Duodenal mucosa (tissue), 2 donors: Measurements from ENCODE around the gene SYNDIG1.

ENCODE experiments used
- H3K27ac ChIP-seq: one replicate; pipeline ENCODE4 v1.7.0; 2013; ENCODE audit warnings: low read depth, low read length
- H3K27me3 ChIP-seq, 2 donors: one replicate each; pipeline ENCODE4 v1.7.0; 2013; ENCODE audit warnings: low read length in 2 of 2, control low read depth in 1 of 2; ENCODE audit not compliant: insufficient read depth in 2 of 2, control insufficient read depth in 1 of 2
- H3K36me3 ChIP-seq, 2 donors: one replicate each; pipeline ENCODE4 v1.7.0; 2013; ENCODE audit warnings: low read length in 2 of 2, control low read depth in 1 of 2; ENCODE audit not compliant: insufficient read depth in 2 of 2, control insufficient read depth in 1 of 2
- H3K4me1 ChIP-seq, 2 donors: one replicate each; pipeline ENCODE4 v1.7.0; 2013; ENCODE audit warnings: low read length in 2 of 2, control low read depth in 1 of 2; ENCODE audit not compliant: insufficient read depth in 2 of 2, control insufficient read depth in 1 of 2
- H3K4me3 ChIP-seq, 2 donors: one replicate each; pipeline ENCODE4 v1.7.0; 2013; ENCODE audit warnings: low read length in 2 of 2, low read depth in 1 of 2
- H3K9ac ChIP-seq, 2 donors: one replicate each; pipeline ENCODE4 v1.7.0; 2013; ENCODE audit warnings: low read length in 2 of 2, low read depth in 1 of 2
- H3K9me3 ChIP-seq, 2 donors: one replicate each; pipeline ENCODE4 v1.7.0; 2013; ENCODE audit warnings: low read length in 2 of 2, control low read depth in 1 of 2; ENCODE audit not compliant: control insufficient read depth in 1 of 2

Gene SYNDIG1

GRCh38 chr20:24573557-24573956, 104.1 kb downstream of the SYNDIG1 start:
- H3K4me3 ChIP-seq = no peak overlapping the region
- no peaks in the 10 kb centered on the region for H3K27me3 ChIP-seq
- H3K9ac ChIP-seq = no peak overlapping the region
- H3K4me1 ChIP-seq = no peaks in the 10 kb centered on the region
- H3K27ac ChIP-seq = no peak overlapping the region
- no peaks in the 10 kb centered on the region for H3K9me3 ChIP-seq
- H3K36me3 ChIP-seq = no peaks in the 10 kb centered on the region

- no peak overlapping the region for H3K9ac ChIP-seq
- no peaks in the 10 kb centered on the region for H3K27me3 ChIP-seq
- H3K4me1 ChIP-seq = no peaks in the 10 kb centered on the region
- no peak overlapping the region for H3K4me3 ChIP-seq
- no peaks in the 10 kb centered on the region for H3K36me3 ChIP-seq
- no peaks in the 10 kb centered on the region for H3K9me3 ChIP-seq
- no peak overlapping the region for H3K27ac ChIP-seq
Observed at GRCh38 chr20:24574307-24574706, 104.9 kb downstream of the SYNDIG1 start.

DNA sequence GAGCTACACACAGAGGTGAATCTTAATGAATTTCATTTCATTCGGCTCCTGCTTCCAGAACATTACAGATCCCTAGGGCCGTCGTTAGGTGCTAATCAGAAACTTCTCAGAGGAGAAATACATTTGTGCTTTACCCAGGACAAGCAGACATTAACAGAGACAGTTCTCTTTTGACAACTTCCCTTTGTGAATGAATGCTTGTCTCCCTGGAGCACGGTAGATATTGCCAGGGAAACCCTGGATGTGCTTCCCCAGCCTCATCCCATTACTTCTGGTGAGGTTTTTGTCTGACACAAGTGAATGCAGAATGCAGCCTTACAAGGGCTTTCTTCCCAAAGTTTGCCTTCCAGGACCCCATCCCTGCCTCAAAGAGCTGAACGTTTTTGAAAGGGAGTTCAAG, 105.4 kb downstream of the SYNDIG1 start:
- H3K4me1 ChIP-seq = no peaks in the 10 kb centered on the region
- no peaks in the 10 kb centered on the region for H3K27me3 ChIP-seq
- no peak overlapping the region for H3K9ac ChIP-seq
- no peak overlapping the region for H3K27ac ChIP-seq
- no peak overlapping the region for H3K4me3 ChIP-seq
- H3K9me3 ChIP-seq = no peaks in the 10 kb centered on the region
- no peaks in the 10 kb centered on the region for H3K36me3 ChIP-seq

DNA sequence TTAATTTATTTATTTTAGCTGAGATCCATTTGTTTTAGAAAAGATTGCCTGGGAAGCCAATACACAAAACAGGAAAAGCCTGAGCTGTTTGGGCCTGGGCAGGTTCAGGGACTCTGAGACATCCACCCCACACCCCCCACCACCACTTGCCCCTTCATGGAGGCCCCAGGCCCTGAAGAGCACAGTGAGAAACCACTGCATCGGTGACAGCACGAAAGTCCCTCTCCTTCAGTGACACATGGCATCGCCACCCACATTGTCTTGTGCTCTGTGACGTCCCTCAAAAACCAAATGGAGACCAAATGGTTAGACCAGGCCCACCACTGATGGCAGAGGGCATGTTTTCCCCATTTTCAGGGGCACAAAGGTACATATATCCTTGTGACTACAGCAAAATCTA, 106.4 kb downstream of the SYNDIG1 start:
- Histone ChIP-seq H3K36me3 (no peaks in the 10 kb centered on the region), H3K4me1 (no peaks in the 10 kb centered on the region), H3K27ac (no peak overlapping the region), H3K4me3 (no peak overlapping the region), H3K9ac (no peak overlapping the region), H3K27me3 (no peaks in the 10 kb centered on the region), H3K9me3 (no peaks in the 10 kb centered on the region)

DNA sequence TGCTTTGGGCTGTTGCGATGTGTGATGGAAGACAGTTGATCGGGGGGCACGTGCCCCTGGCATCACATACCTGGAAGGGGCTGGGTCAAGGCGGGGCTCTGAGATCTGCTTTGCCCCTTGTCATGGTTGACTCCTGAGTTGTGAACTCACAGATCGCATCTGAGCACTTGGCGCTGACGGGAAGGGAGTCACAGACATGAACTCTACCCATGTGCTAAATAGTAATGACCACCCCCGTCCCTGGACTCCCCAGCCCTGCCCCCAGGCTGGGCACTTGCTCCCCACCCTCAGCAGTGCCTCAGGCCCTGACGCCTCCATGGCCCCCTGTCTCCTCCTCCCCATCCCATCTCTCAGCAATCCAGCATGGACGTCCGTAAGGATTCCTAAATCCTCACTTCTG, 107.0 kb downstream of the SYNDIG1 start:
- H3K9ac ChIP-seq = no peak overlapping the region
- no peaks in the 10 kb centered on the region for H3K4me1 ChIP-seq
- H3K9me3 ChIP-seq = no peaks in the 10 kb centered on the region
- no peaks in the 10 kb centered on the region for H3K36me3 ChIP-seq
- H3K27ac ChIP-seq = no peak overlapping the region
- no peak overlapping the region for H3K4me3 ChIP-seq
- H3K27me3 ChIP-seq = no peaks in the 10 kb centered on the region

DNA sequence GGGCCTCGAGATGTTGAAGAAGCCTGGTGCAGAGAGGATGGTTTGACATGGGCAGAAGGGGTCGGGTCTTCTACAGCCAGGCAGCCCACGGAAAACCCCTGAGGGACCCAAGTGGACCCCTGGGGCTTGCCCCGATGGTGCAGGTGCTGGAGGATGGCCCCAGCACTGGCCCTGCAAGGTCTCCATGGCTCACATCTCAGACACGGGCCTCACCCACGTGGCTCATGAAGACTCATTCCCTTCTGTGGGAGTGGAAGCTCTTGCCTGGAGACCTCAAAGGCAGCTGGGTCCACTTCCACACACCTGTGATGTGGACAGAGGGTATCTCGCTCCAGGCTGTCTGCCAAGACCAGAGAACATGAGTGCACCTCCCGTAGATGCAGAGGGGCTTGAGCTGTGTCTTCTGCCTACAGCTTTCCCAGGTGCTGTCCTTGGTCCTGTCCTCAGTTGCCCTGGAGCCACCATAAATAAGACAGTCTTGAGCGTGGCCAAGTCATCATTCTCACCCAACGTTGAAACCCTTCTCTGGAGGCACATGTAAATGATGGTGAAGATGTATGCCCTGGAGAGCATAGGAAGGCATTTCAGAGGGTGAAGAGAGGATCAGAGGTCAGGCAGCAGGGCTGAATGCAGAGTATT, 108.0 kb downstream of the SYNDIG1 start:
- Histone ChIP-seq H3K36me3 (no peaks in the 10 kb centered on the region), H3K27me3 (no peaks in the 10 kb centered on the region), H3K27ac (no peak overlapping the region), H3K4me1 (no peaks in the 10 kb centered on the region), H3K4me3 (no peak overlapping the region), H3K9me3 (no peaks in the 10 kb centered on the region), H3K9ac (no peak overlapping the region)

GRCh38 chr20:24578567-24579415, 109.4 kb downstream of the SYNDIG1 start:
- Histone ChIP-seq H3K4me1 (no peaks in the 10 kb centered on the region), H3K4me3 (no peak overlapping the region)

DNA sequence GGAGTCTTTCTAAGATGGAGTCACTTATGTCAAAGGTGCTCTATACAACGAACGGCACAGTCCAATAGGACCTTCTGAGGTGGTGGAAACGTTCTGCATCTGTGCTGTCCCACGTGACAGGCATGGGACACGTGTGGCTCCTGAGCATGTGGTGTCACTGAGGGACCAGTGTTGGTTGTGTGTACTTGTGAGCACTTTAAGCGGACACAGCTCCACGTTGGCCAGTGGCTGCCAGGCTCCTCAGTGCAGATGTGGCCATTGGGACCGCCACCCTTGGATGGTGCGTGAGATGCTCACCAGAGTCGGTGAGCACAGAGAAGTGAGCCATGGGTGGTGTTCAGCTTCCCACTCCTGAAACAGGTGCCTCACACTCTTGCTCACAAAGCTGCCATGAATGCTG, 110.0 kb downstream of the SYNDIG1 start:
- Histone ChIP-seq H3K4me1 (no peaks in the 10 kb centered on the region), H3K9ac (no peak overlapping the region), H3K27me3 (no peaks in the 10 kb centered on the region), H3K36me3 (no peaks in the 10 kb centered on the region), H3K9me3 (no peaks in the 10 kb centered on the region), H3K4me3 (no peak overlapping the region), H3K27ac (no peak overlapping the region)

More at GRCh38 chr20:24578567-24579415, 109.4 kb downstream of the SYNDIG1 start:
- Histone ChIP-seq H3K9ac (no peak overlapping the region), H3K9me3 (no peaks in the 10 kb centered on the region), H3K27ac (no peak overlapping the region), H3K27me3 (no peaks in the 10 kb centered on the region), H3K36me3 (no peaks in the 10 kb centered on the region)

- Histone ChIP-seq H3K9me3 (no peaks in the 10 kb centered on the region), H3K4me1 (no peaks in the 10 kb centered on the region), H3K9ac (no peak overlapping the region), H3K27me3 (no peaks in the 10 kb centered on the region), H3K36me3 (no peaks in the 10 kb centered on the region), H3K4me3 (no peak overlapping the region), H3K27ac (no peak overlapping the region)
Observed at GRCh38 chr20:24580006-24580405, 110.6 kb downstream of the SYNDIG1 start.

DNA sequence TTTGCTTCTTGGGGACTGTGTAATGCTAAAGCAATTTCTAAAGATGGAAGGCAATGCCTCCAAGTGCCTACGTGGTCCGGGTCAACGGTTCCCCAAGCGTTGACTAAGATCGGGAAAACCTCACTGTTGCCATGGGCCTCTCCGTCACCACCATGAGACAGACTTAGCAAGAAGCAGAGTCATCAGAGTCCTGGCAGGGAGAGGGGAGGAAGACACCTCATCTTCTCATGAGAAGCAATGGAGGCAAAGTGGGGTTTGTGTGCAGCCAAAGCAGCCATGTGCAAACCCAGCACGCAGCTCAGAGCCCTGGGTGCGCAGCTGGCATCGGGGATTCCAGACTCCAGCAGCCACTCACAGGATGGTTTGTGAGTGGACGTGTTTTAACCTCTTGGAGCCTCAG, 111.4 kb downstream of the SYNDIG1 start:
- no peak overlapping the region for H3K27ac ChIP-seq
- H3K4me1 ChIP-seq = no peaks in the 10 kb centered on the region
- no peaks in the 10 kb centered on the region for H3K27me3 ChIP-seq
- H3K9me3 ChIP-seq = no peaks in the 10 kb centered on the region
- H3K9ac ChIP-seq = no peak overlapping the region
- no peak overlapping the region for H3K4me3 ChIP-seq
- no peaks in the 10 kb centered on the region for H3K36me3 ChIP-seq
